Psoas muscle (tissue), 8 donors: ENCODE results near the gene KLHL26. TPM values are rescaled to one million over a fixed set of nuclear protein-coding genes. Genes with fewer than 3 reads are reported as not detected.

ENCODE experiments used
- ATAC-seq, 4 donors: fragments of 200-7000 bp; cut with Tn5 transposase; one replicate each; pipeline ENCODE4 v1.9.1; 2020; ENCODE audit warnings: moderate library complexity in 3 of 4, mild to moderate bottlenecking in 2 of 4
- DNase-seq, 2 donors: peaks; one replicate each; pipeline ENCODE4 v3.0.0-alpha.2; 2020
- H3K27ac ChIP-seq: fragments of 200-600 bp; one replicate; pipeline ENCODE4 v1.8.0; 2022
- H3K27me3 ChIP-seq, 3 donors: fragments of 200-600 bp in 1 of 3; one replicate each; pipeline versions ENCODE4 v1.6.1 to v1.8.0; 2013 to 2022; ENCODE audit warnings: low read length in 2 of 3, mild to moderate bottlenecking in 2 of 3, moderate library complexity in 1 of 3; ENCODE audit not compliant: insufficient read depth in 3 of 3
- H3K36me3 ChIP-seq, 2 donors: fragments of 200-600 bp in 1 of 2; one replicate each; pipeline versions ENCODE4 v1.6.1 to v1.8.0; 2013 to 2022; ENCODE audit warnings: low read depth in 1 of 2, mild to moderate bottlenecking in 1 of 2, moderate library complexity in 1 of 2; ENCODE audit not compliant: insufficient read depth in 1 of 2
- H3K4me1 ChIP-seq: fragments of 200-600 bp; one replicate; pipeline ENCODE4 v1.8.0; 2022
- H3K4me3 ChIP-seq: fragments of 200-600 bp; one replicate; pipeline ENCODE4 v1.8.0; 2022; ENCODE audit warnings: mild to moderate bottlenecking
- H3K9me3 ChIP-seq: fragments of 200-600 bp; one replicate; pipeline ENCODE4 v1.8.0; 2022
- WGBS, 3 donors: extraction: QIAGEN DNeasy Blood & Tissue Kit; methylation state at CpG; one replicate each; pipeline versions ENCODE4 v1.1.6 to v1.1.7; 2013; 5-methylcytosine and 5-hydroxymethylcytosine counted together
- intact Hi-C, 2 donors: fragments of 100-400 bp; cut with DNase I; formaldehyde crosslinking; loops; one replicate each; pipeline versions ENCODE4 v1.11.0 to v1.14.2; 2022
- polyA plus RNA-seq, 3 donors: library from polyadenylated mRNA; stranded (reverse); fragments of 200-250 nt; gene quantifications; one replicate each; pipeline ENCODE4 v1.2.3, GENCODE V29; 2013
- total RNA-seq, 4 donors: library from RNA; stranded (reverse); fragmentation: NEBNext Ultra II Directional in 2 of 4; extraction: Animal tissue kit (Norgen Biotek cat#: 25700) in 2 of 4; gene quantifications; one replicate each; pipeline versions ENCODE4 v1.2.1 to v1.2.4, GENCODE V29; 2021 to 2023
- TF ChIP-seq, protein P1 (sequence below): fragments of 200-600 bp; IDR thresholded peaks from one replicate; pipeline ENCODE4 v1.8.0; 2022; ENCODE audit warnings: antibody characterized with exemption
- donor health status: healthy with polysubstance abuse.
- donor health status: DM: no; HTN: no; CAD: no; lungs with moderate emphysema.
- donor health status: Bipolar disorder and iron deficiency.
- donor health status: healthy.
- donor health status: DM: yes; HTN: yes; CAD: no.
- donor health status: DM: no; HTN: no; CAD: no.
- donor health status: DM: no; HTN: no; CAD: no.
- donor health status: DM: yes; HTN: yes; CAD: no.

The KLHL26 gene
- total and polyA plus RNA-seq, 7 donors, result 3.1 to 9.9 (median 5.2) TPM

- intact Hi-C loops, result no loop called here
- no peaks in the 10 kb centered on the region for H3K27me3 ChIP-seq
Observed at GRCh38 chr19:18635831-18636182, 1.0 kb upstream of the KLHL26 start.

DNA sequence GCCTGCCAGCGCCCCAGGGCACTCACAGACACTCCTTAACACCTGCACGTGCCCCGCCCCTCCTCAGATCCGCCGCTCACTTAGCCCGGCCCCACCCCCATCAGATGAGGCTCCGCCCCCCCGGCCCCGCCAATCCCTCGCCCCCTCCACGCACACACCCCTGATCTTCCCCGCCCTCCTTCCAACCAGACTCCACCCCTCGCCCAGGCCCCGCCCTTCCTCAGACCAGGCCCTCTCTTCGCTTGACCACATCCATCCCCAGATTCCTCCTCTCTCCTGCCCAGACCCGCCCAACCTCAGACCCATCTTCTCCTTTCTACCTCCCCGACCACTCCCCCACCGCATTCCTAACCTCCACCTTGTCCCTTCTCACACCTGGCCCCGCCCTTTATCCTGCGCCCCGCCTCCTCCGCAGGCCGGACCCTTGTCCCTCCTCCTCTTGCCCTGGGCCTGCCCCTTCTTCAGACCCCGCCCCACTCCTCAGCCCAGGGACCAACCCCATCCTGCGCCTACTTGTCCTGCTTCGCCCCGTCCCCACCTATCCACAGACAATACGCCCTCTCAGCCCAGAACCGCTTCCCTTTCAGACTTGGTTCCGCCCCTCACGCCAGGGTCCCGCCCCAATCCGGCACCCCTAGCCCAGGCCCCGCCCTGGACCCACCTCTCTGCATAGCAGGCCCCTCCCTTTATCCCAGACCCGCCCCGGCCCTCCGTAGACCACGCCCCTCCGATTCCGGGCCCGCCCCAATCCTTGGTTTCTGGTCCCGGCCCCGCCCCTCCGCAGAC lies 452 bp upstream of the KLHL26 start:
- ATAC-seq (peak; percentile 96 to 99 (median 98)), DNase-seq (peak; percentile 98 to 99)
- intact Hi-C loops, result no loop called here
- Histone ChIP-seq H3K36me3 (no peaks in the 10 kb centered on the region), H3K4me3 (peak overlapping the region; percentile 88), H3K4me1 (peaks cover 9% of the 10 kb centered on the region), H3K9me3 (no peaks in the 10 kb centered on the region), H3K27ac (peak overlapping the region; percentile 83), H3K27me3 (no peaks in the 10 kb centered on the region)
- TF ChIP-seq, protein P1, sequence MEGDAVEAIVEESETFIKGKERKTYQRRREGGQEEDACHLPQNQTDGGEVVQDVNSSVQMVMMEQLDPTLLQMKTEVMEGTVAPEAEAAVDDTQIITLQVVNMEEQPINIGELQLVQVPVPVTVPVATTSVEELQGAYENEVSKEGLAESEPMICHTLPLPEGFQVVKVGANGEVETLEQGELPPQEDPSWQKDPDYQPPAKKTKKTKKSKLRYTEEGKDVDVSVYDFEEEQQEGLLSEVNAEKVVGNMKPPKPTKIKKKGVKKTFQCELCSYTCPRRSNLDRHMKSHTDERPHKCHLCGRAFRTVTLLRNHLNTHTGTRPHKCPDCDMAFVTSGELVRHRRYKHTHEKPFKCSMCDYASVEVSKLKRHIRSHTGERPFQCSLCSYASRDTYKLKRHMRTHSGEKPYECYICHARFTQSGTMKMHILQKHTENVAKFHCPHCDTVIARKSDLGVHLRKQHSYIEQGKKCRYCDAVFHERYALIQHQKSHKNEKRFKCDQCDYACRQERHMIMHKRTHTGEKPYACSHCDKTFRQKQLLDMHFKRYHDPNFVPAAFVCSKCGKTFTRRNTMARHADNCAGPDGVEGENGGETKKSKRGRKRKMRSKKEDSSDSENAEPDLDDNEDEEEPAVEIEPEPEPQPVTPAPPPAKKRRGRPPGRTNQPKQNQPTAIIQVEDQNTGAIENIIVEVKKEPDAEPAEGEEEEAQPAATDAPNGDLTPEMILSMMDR, result no peak
- WGBS, 3 donors, result 1 to 2% (median 2%) methylated on average over 34 to 44 of the region's 44 CpGs

More at GRCh38 chr19:18635831-18636182, 1.0 kb upstream of the KLHL26 start:
- H3K4me3 ChIP-seq, result peak overlapping the region; percentile 88
- TF ChIP-seq, protein P1, result no peak
- no peak for ATAC-seq
- peaks cover 9% of the 10 kb centered on the region for H3K4me1 ChIP-seq
- H3K9me3 ChIP-seq, result no peaks in the 10 kb centered on the region
- H3K36me3 ChIP-seq, result no peaks in the 10 kb centered on the region
- no peak overlapping the region for H3K27ac ChIP-seq
- no peak for DNase-seq
- WGBS, 3 donors, result 20 to 30% (median 22%) methylated on average over 3 to 6 of the region's 6 CpGs

DNA sequence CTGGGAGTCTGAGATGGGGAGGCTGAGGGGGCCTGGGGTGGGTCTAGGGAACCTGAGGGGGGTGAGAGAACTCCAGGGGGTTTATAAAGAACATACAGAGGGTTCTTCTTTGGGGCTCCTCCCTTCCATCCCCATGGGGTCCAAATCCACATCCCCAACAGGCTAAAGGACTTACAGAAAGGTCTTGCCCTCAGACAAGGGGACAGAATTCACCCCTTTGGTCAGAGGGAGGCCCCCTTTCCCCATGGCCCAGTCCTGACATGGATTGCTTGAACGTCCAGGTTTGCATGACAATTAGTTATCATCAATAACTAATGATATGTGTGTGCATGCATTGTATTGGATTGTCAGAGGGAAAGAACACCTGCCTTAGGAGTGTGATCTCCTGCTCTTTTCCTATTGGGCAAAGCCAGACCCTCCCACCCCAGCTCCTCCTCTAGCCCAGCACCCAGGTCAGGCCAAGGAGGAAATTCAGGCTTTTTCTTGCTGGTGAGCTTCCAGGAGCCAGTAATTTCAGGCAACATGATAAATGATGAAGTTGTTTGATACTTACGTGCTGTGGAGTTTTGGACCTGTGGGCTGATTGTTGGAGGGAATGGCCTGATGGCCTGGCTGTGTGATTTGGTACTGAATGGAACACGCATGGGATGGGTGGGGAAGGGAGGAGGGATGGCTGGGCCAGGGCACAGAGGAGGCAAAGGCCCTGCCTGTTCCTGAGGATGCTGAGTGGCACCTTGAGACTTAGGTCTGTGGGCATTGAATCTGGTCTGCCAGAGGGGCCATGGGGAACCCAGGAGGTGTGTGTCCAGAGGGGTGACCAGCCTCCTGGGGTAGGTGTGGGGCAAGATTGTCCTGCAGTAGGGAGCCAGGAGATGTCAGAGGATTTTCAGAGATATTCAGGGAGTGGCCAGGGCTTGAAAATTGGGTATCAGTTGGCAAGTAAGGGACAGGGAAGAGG lies 1.1 kb downstream of the KLHL26 start:
- peak overlapping the region; percentile 83 for H3K27ac ChIP-seq
- H3K36me3 ChIP-seq, result no peaks in the 10 kb centered on the region
- intact Hi-C loops, result no loop called here
- no peaks in the 10 kb centered on the region for H3K27me3 ChIP-seq
- peaks cover 9% of the 10 kb centered on the region for H3K4me1 ChIP-seq
- no peaks in the 10 kb centered on the region for H3K9me3 ChIP-seq
- WGBS, 3 donors, result 32 to 48% (median 37%) methylated on average over 3 of the region's 3 CpGs
- TF ChIP-seq, protein P1, result no peak
- peak overlapping the region; percentile 88 for H3K4me3 ChIP-seq
- DNase-seq (no peak), ATAC-seq (no peak)

DNA sequence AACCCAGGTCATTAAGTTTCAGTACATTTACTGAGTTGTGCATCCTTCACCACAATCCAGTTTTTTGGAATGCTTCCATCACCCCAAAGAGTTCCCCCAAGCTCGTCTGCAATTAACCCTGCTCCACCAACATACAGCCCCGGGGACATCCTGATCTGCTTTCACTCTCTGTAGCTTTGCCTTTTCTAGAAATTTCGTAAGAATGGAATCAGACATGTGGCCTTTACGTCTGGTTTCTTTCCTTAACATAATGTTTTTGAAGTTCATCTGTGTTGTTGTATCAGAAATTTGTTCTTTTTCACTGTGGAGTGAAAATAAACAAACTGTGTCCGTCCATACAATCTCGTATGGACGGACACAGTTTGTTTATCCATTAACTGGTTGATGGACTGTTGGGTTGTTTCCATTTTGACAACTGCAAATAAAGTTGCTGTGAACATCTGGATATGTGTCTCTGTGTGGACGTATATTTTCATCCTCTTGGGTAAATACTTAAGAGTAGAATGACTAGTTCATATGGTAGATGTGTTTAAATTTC lies 2.9 kb downstream of the KLHL26 start:
- no peaks in the 10 kb centered on the region for H3K36me3 ChIP-seq
- DNase-seq (no peak), ATAC-seq (no peak)
- intact Hi-C loops, result no loop called here
- H3K27ac ChIP-seq, result no peak overlapping the region
- TF ChIP-seq, protein P1, result no peak
- H3K4me3 ChIP-seq, result no peak overlapping the region
- no peaks in the 10 kb centered on the region for H3K9me3 ChIP-seq
- H3K27me3 ChIP-seq, result no peaks in the 10 kb centered on the region
- WGBS, 3 donors, result 66 to 81% (median 75%) methylated on average over 8 of the region's 8 CpGs
- peaks cover 10% of the 10 kb centered on the region for H3K4me1 ChIP-seq
